Measurements from ENCODE around the gene TBC1D9B.

DNA sequence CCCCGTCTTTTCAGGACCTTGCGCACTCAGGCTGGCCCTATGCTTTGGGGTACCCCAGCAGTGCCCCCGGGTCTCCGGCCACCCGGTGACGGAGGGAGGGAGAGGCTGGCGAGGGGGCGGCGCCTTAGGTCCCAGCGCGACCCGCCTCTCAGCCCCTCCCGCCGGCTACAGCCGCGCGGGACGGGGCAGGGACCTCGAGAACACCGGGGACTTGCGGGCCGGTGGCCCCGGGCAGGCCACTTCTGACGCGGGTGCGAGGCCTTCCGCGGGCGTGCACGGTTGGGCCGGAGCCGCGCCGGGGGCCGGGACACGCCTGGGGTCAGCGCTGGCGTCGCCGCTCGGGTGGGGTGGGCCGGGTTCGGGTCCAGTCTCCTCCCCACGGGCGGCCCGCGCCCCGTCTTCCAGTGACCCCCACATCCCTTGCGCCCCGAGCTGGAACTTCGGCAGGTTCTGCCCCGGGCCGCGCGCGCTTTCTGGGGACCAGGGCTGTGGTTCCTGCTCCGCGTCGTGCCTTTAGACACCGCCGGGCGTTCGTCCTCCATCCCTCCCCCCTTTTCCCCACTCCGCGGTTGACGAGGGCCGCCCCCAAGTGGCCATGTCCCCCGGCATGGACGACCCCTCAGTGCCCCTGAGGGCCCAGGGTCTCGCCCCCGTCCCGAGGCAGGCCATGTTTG, 90.8 kb downstream of the TBC1D9B start:
- TF ChIP-seq EZH2phosphoT487 (IDR thresholded peaks at IDR 0.05; ENCODE audit: insufficient read depth, low read depth) = no peak
- TF ChIP-seq EZH2 (IDR thresholded peaks at IDR 0.05; ENCODE audit: insufficient read depth, poor library complexity, severe bottlenecking) = no peak
